GM21526 (cell line): ENCODE data around the gene SART3.
"Not testable (repeated sequence)": the region's sequence is repeated elsewhere in the genome, so short reads cannot be mapped to it uniquely, and the experiment has no call there.

Source experiments
- ATAC-seq: cut with Tn5 transposase; IDR thresholded peaks from one replicate; pipeline ENCODE4 v1.9.1; 2021; ENCODE audit warnings: moderate library complexity; ENCODE audit not compliant: unreplicated experiment, low FRiP score

Gene SART3

DNA sequence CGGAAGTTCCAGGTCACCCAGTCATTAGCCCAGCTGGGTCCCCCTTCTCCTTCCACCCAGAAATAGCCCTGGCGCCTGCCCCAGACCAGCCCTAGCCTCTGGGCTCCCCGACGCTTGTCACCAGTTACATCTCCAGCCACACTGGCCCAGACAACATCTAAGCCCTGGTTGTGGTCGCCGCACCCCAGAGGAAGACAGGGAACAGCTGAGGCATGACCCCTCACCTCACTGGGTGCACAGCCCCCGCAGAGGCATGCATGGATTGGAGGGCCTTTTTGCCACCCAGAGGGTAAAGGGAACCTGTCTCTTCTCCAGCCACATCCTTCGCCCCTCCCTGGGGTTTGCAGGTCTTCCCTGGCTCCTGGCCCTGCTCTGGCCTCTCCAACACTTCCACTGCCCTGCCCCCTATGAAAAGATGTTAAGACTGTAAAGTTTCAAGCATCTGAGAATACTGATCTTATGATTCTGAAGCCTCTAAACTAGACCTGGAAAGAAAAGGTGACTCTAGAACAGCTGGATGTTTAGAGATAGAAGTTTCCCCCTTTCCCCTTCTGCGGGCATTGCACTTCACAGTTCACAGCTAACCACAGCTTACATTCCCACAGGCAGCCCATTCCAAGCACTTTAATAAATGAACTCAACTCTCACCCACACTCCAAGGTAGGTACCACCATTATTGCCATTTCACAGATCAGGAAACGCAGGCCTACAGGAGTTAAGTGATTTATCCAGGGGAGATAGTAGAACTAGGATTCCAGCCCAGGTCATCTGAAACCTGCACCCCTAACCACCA lies 22.2 kb upstream of the SART3 start:
- no peak for ATAC-seq

DNA sequence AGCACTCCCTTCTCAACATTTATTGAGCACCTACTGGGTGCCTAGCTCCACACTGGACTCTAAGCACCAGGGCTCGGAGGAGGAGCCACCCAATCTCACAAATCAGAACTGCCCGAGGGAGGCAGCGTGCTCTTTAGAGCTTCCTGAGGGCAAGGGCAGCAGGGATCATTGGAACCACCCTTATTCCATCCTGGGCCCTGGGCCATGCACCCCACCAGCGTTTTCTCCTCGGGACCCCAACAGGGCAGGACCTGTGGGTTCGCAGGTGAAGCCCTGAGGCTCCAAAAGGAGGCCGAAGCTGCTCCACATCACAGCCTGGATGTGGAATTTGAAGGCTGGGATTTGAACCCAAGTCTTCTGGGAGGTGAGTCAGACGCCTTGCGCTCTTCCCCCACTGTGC lies 21.5 kb upstream of the SART3 start:
- ATAC-seq = no peak

DNA sequence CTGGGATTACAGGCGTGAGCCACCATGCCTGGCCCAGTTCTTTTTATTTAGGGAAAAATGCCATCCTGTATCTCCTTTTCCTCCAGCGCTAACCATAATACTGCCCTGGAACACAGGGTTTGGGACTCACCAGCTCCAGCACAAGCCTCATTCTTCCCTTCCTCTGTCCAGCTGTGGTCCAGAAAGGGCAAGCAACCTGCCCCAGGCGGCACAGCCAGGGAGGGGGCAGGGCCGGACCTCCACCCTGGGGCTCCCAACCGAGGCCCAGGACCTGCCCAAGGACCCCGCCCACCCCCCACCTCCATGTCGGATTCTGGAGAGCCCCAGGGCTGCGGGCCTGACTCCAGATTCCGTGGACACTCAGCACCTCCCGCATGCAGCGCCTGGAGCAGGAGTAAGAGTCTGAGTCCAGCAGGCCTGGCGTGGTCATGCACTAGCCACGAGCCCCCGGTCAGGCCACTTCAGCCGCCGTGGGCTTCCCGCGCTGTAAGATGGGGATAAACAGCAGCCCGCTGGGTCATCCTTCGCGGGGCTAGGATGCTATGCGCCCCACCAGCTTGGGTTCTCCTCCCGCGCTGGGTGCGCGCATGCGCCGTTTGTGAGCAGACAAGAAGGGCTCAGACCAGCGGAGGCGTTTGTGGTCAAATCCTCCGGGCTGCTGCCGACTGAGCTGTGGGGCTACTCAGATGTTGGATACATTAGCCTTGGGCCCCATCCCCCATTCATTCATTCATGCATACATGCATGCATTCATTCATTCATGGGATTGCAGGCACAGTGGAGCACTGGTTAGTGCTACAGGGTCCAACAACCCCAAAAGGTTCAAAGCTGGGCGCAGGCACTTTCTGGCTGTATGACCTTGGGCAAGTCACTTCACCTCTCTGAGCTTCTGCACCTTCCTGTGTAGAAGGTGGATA lies 20.6 kb upstream of the SART3 start:
- no peak for ATAC-seq

DNA sequence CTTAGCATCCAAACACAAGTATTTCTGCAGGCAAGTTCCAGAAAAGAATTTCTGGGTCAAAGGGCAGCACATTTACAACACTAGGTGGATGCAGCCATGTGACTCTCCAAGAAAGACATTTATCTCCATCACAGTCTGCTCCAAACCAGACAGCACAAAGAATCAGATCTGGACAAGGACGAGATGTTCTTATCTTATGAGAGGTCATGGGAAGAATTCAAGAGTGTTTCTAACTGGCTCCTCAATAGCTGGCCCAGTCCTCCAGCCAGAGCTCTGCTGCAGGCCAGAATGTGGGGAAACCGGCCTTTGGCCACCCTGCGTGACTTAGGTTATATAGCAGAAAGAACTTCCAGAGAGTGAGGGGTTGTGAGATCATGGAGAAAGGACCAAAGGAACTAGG lies 19.6 kb upstream of the SART3 start:
- ATAC-seq = no peak

DNA sequence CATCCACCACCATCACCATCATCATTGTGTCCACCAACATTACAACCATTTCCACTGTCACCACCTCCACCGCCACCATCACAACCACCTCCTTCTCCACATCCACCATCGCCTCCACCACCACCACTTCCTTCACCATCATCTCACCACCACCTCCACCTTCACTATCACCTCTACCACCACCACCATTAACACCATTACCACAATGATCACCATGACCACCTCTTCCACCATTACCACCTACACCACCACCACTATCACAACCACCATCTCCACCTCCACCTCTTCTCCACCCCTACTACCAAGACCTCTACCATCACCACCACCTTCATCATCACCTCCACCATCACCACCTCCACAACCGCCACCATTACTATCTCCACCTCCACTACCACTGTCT lies 17.8 kb upstream of the SART3 start:
- no peak for ATAC-seq

DNA sequence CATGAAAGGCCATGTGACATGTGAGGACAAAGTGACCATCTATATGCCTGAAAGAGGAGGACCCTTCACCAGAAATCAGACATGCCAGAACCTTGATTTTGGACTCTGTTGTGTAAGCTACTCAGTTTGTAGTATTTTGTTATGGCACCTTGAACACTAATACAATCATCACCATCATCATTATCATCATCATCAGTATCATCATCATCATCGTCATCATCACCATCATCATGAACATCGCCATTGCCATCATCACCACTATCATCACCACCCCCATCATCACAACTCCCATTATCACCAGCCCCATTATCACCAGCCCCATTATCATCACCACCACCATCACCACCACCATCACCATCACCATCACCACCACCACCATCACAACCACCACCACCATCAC lies 17.3 kb upstream of the SART3 start:
- no peak for ATAC-seq

DNA sequence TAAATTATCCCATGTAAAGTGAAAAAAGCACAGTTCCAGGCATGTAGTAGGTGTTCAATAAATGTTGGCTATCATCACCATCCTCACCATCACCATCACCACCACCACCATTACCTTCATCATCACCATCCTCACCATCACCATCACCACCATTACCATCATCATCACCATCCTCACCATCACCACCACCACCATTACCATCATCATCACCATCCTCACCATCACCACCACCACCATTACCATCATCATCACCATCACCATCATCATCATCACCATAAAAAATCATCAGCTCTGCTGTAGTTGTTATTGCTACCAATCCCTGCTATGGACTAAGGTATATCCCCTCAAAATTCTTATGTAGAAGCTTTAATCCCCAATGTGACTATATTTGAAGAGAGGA lies 16.5 kb upstream of the SART3 start:
- ATAC-seq = no peak

DNA sequence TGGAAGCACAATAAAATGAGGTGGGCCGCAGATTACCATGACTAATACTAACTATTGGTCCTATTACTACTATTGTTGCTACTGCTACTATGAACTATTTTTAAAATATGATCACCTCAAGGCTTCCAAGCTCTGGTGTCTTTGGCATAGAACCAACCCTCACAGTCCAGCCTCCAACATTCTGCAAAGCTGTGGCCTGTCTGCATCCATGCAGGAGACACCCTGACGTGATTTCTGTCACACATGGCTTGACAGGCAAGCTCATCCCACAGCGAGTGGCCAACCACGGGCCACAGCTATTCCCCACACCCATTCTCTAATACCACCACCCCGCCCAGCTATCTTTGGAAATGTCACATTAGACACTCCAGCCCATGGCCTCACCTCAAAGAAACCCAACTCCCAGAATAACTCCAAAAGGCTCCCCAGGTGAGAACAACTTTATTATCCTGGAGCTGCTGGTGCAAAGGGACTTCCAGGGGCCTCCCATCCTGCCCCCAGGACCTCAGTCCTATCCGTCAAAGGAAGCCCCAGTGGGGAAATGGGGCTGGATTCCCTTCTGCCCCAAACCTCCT lies 15.8 kb upstream of the SART3 start:
- ATAC-seq = no peak

DNA sequence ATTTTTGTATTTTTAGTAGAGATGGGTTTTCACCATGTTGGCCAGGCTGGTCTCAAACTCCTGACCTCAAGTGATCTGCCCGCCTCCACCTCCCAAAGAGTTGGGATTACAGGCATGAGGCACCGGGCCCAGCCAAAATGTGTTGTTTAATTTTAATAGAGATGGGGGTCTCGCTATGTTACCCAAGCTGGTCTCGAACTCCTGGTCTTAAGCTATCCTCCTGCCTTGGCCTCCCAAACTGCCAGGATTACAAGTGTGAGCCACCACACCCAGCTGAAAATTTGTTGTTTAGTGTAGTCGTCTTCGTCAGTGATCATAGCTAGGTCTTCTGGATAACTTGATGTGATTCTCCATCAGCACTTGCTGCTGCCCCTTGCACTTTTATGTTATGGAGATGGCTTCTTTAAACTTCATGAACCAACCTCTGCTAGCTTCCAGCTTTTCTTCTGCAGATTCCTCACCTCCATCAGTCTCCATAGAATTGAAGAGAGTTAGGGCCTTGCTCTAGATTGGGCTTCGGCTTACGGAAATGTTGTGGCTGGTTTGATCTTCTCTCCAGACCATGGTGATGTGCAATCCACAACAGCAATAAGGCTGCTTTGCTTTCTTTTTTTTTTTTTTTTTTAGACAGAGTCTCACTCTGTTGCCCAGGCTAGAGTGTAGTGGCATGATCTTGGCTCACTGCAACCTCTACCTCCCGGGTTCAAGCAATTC lies 14.4 kb upstream of the SART3 start:
- ATAC-seq = no peak

DNA sequence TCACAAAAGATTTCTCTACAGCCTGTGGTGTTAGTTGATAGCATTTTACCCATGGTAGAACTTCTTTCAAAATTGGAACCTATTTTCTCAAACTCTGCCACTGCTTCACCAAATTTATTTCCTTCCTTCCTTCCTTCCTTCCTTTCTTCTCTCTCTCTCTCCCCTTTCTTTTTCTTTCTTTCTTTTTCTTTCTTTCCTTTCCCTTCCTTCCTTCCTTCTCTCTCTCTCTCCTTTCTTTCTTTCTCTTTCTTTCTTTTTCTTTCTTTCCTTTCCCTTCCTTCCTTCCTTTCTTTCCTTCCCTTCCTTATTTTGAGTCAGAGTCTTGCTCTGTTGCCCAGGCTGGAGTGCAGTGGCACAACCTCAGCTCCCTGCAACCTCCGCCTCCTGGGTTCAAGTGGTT lies 13.3 kb upstream of the SART3 start:
- not testable (repeated sequence) for ATAC-seq

DNA sequence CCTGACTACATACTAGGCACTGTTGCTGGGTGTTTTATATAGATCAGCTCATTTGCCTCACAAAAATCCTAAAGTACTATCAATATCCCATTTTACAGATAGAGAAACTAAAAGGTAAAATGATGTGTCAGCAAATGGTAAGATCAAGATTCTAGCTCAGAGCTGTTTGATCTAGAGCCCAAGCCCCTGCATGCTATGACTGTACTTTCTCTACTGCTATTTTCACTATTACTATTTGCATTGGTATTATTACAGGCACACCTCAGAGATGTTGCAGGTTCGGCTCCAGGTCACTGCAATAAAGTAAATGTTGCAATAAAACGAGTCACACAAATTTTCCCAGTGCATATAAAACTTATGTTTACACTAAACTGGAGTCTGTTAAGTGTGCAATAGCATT lies 12.3 kb upstream of the SART3 start:
- ATAC-seq = peak; percentile 37

DNA sequence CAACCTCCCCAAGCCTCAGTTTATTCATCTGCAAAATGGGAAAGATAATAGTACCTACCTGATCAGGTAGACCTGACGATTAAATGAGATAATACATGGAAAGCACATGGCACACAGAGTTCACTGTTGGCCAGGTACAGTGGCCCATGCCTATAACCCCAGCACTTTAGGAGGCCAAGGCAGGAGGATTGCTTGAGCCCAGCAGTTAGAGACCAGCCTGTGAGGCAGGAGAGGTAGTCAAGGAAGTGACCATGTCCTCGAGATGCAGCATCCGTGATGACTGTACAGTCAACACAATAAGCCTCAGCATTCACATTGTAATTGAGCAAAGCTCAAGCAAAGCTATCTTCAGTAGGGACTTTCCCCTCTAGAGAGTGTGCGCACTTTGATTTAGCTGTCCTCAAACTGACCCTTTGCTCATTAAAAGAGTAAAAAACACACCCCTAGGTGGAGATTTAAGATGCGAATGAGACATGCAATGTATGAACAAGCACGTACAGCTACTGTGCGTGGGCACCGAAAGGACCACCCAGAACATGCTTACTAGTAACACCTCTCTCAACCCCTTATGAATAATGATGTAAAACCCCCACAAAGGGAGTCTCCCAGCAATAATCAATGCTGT lies 11.3 kb upstream of the SART3 start:
- no peak for ATAC-seq

DNA sequence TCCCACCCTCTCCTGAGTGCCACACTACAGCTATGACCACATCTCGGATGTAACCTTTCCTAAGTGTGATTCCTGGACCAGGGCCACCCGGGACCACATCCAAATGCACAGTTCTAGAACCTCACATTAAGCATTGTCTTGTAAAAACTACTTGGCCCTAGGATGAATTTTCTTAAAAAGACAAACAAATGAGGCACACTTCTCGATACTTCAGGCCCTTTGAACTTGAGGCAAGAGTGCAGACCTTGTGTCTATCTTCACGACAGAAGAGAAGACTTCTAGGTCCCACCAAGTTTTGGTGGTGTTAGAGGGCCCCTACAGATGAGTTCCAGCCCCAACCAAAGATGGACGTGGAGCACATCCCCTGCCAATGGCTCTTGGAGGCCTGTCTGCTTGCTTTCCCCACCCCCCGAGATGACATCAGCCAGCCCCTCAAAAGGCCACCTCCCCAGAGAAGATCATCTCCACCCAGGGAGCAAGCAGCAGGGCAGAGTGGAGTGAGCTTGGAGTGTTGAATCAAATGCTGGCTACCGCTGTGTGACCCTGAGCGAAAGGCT lies 10.7 kb upstream of the SART3 start:
- no peak for ATAC-seq

DNA sequence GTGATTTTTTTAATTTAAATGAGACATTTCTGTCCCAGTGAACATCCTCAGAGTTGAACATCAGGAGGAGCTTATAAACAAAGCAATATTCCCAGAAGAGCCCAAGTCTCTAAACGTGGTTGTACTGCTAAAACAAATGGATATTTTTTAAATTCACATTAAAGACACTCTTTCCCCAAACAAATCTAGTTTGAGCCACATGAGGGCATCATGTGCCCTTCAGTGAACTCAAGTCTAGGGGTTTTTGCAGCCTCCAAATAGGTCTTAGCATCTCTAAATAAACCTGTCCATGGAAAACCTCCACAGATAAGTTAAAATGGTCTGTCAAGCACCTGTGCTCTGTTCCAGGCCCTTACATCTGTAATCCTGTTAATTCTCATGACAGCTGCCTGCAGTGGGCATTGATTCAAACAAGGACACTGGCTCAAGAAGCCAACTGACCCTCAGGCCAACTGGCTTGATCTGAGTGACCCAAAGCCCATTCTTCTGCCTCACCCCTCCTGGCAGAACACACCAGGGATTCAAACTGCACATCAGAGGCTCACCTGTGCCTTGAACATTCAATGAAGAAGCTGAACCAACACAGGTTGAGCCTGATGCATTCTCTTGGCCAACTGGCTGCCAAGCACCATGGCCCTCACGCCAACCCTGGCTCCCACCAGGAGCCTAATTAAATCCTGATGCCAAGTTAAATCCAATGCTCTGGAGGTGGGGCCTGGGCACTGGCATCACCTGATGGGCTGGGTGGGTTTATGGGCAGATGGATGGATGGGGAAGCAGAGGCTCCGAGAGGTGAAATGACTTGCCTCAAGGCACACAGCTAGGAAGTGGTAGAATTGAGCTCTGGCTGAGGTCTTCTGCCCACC lies 10.0 kb upstream of the SART3 start:
- ATAC-seq = no peak

DNA sequence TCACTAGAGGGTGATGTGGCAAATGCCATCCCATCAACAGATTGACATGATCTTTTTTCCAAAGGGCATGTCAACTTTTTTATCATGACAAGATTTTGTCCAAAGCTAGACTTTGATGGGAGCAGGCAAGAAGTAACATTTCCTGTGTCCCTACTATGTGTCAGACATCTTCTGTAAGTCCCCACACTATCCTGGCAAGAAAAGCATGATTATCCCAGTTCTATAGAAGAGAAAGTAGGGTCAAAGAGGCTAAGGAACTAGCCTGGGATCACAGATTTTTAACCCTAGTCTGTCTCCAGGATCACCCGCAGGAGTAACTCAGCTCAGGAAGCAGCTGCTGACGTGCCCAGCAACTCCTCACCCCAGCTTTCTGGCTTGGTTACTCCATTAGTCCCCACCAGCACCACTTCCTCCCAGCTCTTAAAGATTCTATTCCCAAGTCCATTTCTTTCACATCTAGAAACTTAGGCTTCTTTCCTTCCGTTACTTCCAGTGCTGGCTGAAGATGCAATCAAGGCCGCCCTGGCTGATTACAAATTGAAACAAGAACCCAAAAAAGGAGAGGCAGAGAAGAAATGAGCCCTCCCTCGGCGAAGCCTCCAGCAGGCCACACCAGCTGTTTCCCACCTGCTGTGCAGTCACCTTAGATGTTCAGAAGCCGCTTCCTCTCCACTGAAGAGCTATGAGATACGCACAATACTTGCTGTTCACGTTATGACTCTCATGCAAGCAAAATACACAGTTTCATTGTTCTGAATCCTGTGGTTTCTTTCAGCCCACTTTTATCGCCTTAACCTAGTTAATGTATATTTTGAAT lies 7.6 kb upstream of the SART3 start:
- ATAC-seq = peak; percentile 67

DNA sequence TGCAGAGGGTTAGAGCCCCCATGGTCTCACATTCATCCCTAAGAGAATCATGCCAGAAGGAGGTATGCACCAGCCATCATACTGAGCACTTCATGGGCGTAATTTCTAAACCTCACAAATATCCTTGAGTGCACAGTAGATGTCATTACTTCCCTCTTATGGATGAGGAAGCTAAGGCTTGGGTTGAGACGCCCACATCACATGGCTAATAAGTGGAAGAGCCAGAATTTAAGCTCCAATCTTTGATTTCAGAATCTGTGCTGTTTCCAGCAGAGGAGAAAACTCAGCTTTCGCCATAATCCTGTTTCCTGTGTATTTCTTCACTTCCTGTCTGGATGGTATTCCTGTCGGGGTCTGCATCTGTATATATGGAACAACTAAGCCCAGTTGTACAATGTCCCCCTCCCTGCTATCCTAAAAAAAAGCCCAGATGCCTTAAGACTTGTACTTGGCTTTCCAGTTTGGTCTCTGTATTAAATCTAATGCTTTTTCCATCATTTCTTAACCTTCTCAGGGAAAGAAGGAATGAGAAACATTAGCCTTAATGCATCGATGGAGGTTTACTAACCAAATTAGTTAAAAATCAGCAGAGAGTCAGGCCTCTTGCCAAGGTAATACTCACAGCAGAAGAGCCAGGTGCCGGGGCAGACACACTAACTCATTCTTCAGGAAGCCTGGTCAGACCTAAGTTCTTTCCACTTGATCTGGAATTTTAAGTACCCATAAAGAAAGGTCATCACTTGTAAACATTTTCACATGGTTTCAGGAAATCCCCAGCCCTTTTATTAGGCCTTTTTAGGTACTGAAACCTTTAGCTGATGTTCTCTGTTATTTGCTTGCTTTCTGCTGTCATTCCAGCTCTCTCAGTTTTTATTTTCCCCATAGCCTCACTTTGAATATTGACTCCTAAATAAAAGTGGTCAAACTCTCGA lies 6.7 kb upstream of the SART3 start:
- no peak for ATAC-seq

DNA sequence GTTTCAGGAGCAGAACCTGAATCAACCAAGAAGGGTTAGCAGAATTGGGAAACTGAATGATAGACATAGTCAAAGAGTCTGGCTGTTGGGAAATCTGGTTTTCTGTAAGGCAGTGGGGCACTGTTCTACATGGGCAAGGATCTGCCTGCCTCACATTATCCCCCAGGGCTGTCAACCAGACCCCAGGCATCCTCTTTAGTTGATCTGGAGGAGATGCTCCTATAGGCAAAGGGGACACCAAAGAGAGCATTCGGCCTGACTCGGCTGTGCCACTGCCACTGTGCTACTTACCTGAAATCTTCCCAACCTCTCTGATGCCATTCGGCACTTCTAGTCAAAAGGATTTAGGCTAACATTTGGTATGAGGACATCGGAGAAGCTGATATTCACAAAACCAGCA lies 5.5 kb upstream of the SART3 start:
- ATAC-seq = no peak
